GM18951 (cell line): ENCODE results near the gene ERP27.

Source experiments
- POLR2A ChIP-seq: IDR thresholded peaks from 4 replicates; pipeline ENCODE4 v1.6.1; 2011; ENCODE audit warnings: mild to moderate bottlenecking; ENCODE audit not compliant: insufficient read length, insufficient read depth; ENCODE audit errors: extremely low read depth
- in situ Hi-C: fragments of 300-500 bp; cut with MboI; formaldehyde crosslinking; loops from one replicate; pipeline ENCODE4 v1.12.0; 2022; ENCODE audit warnings: low sequenced_read_pairs, mixed read lengths, inconsistent platforms; ENCODE audit not compliant: unreplicated experiment

Gene ERP27

GRCh38 chr12:14938301-14938700 is at the start of gene ERP27:
Gene ERP27 (minus strand): TSS chr12:14938537. CDS start chr12:14938508, 29 bp downstream.
- in situ Hi-C loops: no loop called here
- TF ChIP-seq POLR2A: no peak

- TF ChIP-seq POLR2A: no peak
- in situ Hi-C loops: loop anchor here (5.0 kb wide), 1 partner anchor 141 kb away; no protein-coding TSS in a partner anchor
Observed at GRCh38 chr12:14988035-14988434, 49.7 kb upstream of the ERP27 start.

GRCh38 chr12:14986449-14986848 is 48.1 kb upstream of the ERP27 start:
- in situ Hi-C loops: loop anchor here (5.0 kb wide), 1 partner anchor 139 kb away; no protein-coding TSS in a partner anchor
- TF ChIP-seq POLR2A: no peak

DNA sequence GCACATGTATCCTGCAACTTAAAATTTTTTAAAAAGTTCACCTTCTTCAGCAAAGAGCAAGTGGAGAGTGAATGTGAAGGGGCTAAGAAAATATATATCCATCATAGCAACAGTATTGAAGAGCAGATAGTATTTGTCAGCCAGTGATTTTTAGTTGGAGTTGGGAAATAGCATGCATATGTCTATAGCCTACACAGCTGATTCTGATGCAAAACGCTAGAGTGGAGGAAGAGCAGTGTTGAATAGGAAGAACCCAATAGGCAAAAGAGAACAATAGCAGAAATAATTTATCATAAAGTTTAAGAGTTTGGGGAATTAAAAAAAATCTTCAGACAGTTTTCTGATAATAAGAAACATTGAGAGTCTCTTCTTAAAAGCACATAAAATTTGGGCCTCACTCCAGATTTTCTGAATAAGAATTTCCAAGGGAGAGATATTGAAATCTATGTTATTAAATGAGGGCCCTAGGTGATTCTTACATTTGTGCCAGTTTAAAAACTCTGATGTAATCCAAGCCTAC is 46.5 kb upstream of the ERP27 start:
- no peak for TF ChIP-seq POLR2A
- in situ Hi-C loops: loop anchor here (5.0 kb wide), 1 partner anchor 138 kb away; no protein-coding TSS in a partner anchor

DNA sequence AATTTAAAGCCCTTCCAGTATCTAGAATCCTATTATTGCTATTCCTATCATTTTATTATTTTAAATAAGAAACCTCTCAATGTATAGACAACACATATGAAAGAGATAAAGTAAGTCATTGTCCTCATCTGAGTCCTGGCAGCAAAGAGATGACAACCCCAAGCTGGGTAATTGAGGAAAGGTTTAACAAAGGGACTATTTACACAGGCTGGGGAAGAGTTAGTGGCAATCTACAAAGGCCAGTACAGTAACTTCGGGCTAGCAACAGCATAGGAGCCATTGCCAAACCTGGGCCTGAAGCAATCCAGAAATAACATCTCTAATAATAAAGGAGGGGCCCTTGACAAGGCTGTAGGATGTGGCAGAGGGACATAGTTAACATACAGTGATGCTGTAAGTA is 45.7 kb upstream of the ERP27 start:
- no peak for TF ChIP-seq POLR2A
- in situ Hi-C loops: no loop called here

DNA sequence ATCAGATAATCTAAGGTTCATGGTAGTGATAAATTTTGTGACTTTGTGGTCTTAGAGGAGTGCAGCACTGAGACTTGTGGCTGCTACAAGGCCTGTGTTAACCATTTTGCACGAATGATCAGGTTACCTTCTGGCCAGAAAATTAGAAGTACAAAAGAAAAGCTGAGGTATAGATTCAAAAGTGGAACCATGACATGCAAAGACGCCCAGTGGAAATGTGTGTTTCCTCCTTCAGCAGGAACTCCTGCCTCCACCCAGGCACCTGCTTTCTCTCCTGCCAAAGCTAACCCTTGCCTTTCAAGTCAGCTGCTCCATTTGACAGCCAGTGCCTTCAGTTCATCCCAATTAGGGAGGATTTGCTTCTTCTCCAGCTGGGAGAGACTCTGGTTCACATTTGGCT is 44.7 kb upstream of the ERP27 start:
- in situ Hi-C loops: no loop called here
- no peak for TF ChIP-seq POLR2A

- in situ Hi-C loops: no loop called here
Observed at GRCh38 chr12:14982562-14982961, 44.2 kb upstream of the ERP27 start.

GRCh38 chr12:14981049-14981448 is 42.7 kb upstream of the ERP27 start:
- TF ChIP-seq POLR2A: no peak
- in situ Hi-C loops: no loop called here

More at GRCh38 chr12:14982562-14982961, 44.2 kb upstream of the ERP27 start:
- no peak for TF ChIP-seq POLR2A

GRCh38 chr12:14979468-14979867 is 41.1 kb upstream of the ERP27 start:
- in situ Hi-C loops: no loop called here

GRCh38 chr12:14976658-14977057 is 38.3 kb upstream of the ERP27 start:
- TF ChIP-seq POLR2A: no peak
- in situ Hi-C loops: no loop called here

More at GRCh38 chr12:14979468-14979867, 41.1 kb upstream of the ERP27 start:
- no peak for TF ChIP-seq POLR2A

DNA sequence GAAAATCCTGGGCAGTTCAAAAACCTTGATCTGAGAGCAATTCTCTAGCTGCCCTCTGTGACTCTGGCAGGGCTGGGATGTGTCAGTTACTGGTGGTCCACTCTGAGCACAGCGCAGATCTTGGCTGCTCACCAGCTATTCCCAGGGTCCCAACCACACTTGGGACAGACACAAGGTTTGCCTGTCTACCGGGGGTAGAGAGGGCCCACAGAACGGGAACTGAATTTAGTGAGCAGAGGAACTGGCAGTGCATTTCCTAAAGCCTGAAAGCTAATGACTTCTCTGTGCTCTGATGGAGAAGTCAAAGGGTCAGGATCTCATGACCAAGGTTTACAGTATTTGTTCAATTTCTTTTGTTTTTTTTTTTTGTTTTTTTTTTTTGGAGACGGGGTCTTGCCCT is 37.1 kb upstream of the ERP27 start:
- TF ChIP-seq POLR2A: no peak
- in situ Hi-C loops: no loop called here

GRCh38 chr12:14974633-14975032 is 36.3 kb upstream of the ERP27 start:
- in situ Hi-C loops: no loop called here
- no peak for TF ChIP-seq POLR2A

- in situ Hi-C loops: no loop called here
- no peak for TF ChIP-seq POLR2A
Observed at GRCh38 chr12:14972816-14973215, 34.5 kb upstream of the ERP27 start, which contains the start of gene PDE6H. Gene PDE6H (plus strand): TSS chr12:14973042. CDS start chr12:14978013, 4,971 bp downstream.

GRCh38 chr12:14970473-14970872 is 32.1 kb upstream of the ERP27 start:
- in situ Hi-C loops: no loop called here
- no peak for TF ChIP-seq POLR2A
